GM12891 (cell line): ENCODE measurements around the gene ALDH1L1.

Source experiments
- PAX5 ChIP-seq: IDR thresholded peaks from 2 replicates; pipeline ENCODE4 v1.6.1; 2011; ENCODE audit warnings: low read length, moderate library complexity, mild to moderate bottlenecking; ENCODE audit not compliant: insufficient read depth, severe bottlenecking
- POLR2A ChIP-seq: IDR thresholded peaks from 2 replicates; pipeline ENCODE4 v1.6.1; 2011; ENCODE audit warnings: low read depth, low read length, control low read depth
- POLR2AphosphoS5 ChIP-seq: IDR thresholded peaks from 2 replicates; pipeline ENCODE4 v1.6.1; 2011; ENCODE audit warnings: low read depth, low read length, control low read depth
- SPI1 ChIP-seq: IDR thresholded peaks from 2 replicates; pipeline ENCODE4 v1.6.1; 2011; ENCODE audit warnings: low read depth, low read length, control low read depth
- TAF1 ChIP-seq: IDR thresholded peaks from 2 replicates; pipeline ENCODE4 v1.6.1; 2011; ENCODE audit warnings: low read depth, low read length, control low read depth

- TF ChIP-seq POLR2A (no peak), SPI1 (no peak), TAF1 (no peak), PAX5 (no peak), POLR2AphosphoS5 (no peak)
Observed at GRCh38 chr3:126129398-126129891, 50.9 kb downstream of the ALDH1L1 start.
